Posterior cingulate gyrus (tissue), 11 donors: Measurements from ENCODE around the gene ILF2.
A peak's percentile ranks its signal among the peaks of the same experiment; 100 is the strongest.
"Not testable (repeated sequence)": the region's sequence is repeated elsewhere in the genome, so short reads cannot be mapped to it uniquely, and the experiment has no call there.

Experiments
- DNase-seq, 10 donors: peaks; one replicate each; pipeline versions ENCODE4 v3.0.0 to v3.0.0-alpha.2; 2020 to 2021; ENCODE audit warnings: mixed read lengths in 3 of 10
- intact Hi-C: fragments of 100-400 bp; cut with DNase I; formaldehyde crosslinking; loops from one replicate; pipeline ENCODE4 v1.15.1; 2023

ILF2 gene

DNA sequence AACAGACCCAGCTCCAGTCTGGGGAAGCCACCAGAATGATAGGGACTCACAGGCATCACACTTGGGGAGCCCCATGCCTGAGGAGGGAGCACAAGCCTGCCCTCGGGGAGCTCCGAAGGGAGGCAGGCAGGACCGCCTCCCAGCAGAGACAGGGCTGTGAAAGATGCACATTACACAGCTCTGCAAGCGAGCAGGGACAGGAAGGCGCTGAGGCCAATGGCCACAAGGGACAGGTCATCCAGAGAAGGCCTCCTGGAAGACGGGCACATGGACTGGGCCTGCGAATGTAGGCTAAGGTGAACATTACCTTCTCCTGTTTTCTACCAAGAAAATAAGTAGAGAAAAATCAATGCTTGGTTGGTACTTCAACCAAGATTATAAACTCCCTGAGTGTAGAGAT lies 11.9 kb upstream of the ILF2 start:
- DNase-seq = peak in 3 of 10 donors; percentile 21 to 55 (median 44)
- intact Hi-C loops = no loop called here

DNA sequence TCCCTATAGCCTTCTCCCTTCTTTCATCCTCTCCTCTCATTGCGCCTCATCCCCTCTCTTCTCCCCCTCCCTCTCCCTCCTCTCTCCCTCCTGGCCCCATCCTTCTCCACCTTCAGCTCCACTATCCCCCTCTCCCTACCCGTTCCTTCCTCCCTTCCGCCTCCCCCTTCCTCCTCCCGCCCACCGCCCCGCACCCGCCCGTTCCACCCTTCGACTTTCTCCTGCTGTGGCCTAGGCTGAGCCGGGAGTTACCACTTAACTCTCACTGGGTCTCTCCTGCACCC lies 9.3 kb upstream of the ILF2 start:
- intact Hi-C loops = no loop called here
- DNase-seq = peak in 1 of 10 donors; percentile 5

DNA sequence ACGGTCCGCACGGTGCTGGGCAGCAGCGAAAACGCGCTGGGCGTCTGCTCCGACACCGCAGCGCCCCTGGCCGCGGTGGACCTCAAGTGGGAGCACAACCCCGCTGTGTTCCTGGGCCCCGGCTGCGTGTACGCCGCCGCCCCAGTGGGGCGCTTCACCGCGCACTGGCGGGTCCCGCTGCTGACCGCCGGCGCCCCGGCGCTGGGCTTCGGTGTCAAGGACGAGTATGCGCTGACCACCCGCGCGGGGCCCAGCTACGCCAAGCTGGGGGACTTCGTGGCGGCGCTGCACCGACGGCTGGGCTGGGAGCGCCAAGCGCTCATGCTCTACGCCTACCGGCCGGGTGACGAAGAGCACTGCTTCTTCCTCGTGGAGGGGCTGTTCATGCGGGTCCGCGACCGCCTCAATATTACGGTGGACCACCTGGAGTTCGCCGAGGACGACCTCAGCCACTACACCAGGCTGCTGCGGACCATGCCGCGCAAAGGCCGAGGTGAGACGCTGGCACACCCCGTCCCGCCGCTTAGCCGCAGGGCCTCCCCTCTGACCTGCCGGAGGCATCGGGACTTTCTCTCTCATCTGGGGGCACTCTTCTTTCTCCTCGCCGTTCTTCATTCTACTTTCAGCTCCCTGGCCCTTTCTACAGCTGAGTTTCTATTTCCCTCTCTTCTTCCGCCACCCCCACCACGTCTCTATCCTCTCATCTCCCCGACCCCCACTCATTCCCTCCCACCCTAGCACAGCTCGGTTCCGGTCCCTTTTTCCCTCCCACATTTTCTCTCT lies 8.7 kb upstream of the ILF2 start:
- intact Hi-C loops = loop anchor here (10.0 kb wide), 1 partner anchor 95 kb away; the partner anchor contains the start of gene SLC27A3
- DNase-seq = peak in 3 of 10 donors; percentile 62 to 72 (median 72)

DNA sequence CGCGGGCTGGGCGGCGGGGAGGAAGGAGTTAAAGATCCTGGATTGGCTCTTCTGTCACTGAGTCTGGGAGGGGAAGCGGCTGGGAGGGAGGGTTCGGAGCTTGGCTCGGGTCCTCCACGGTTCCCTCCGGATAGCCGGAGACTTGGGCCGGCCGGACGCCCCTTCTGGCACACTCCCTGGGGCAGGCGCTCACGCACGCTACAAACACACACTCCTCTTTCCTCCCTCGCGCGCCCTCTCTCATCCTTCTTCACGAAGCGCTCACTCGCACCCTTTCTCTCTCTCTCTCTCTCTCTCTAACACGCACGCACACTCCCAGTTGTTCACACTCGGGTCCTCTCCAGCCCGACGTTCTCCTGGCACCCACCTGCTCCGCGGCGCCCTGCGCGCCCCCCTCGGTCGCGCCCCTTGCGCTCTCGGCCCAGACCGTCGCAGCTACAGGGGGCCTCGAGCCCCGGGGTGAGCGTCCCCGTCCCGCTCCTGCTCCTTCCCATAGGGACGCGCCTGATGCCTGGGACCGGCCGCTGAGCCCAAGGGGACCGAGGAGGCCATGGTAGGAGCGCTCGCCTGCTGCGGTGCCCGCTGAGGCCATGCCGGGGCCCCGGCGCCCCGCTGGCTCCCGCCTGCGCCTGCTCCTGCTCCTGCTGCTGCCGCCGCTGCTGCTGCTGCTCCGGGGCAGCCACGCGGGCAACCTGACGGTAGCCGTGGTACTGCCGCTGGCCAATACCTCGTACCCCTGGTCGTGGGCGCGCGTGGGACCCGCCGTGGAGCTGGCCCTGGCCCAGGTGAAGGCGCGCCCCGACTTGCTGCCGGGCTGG lies 7.9 kb upstream of the ILF2 start, which contains the start of gene NPR1:
NPR1 (plus strand) TSS at position 170 of the 818 bp plus-strand sequence; CDS start at position 591, 421 bp downstream.
- intact Hi-C loops = loop anchor here (10.0 kb wide), 1 partner anchor 96 kb away; the partner anchor contains the start of gene SLC27A3
- DNase-seq = peak in 5 of 10 donors; percentile 13 to 85 (median 76)

DNA sequence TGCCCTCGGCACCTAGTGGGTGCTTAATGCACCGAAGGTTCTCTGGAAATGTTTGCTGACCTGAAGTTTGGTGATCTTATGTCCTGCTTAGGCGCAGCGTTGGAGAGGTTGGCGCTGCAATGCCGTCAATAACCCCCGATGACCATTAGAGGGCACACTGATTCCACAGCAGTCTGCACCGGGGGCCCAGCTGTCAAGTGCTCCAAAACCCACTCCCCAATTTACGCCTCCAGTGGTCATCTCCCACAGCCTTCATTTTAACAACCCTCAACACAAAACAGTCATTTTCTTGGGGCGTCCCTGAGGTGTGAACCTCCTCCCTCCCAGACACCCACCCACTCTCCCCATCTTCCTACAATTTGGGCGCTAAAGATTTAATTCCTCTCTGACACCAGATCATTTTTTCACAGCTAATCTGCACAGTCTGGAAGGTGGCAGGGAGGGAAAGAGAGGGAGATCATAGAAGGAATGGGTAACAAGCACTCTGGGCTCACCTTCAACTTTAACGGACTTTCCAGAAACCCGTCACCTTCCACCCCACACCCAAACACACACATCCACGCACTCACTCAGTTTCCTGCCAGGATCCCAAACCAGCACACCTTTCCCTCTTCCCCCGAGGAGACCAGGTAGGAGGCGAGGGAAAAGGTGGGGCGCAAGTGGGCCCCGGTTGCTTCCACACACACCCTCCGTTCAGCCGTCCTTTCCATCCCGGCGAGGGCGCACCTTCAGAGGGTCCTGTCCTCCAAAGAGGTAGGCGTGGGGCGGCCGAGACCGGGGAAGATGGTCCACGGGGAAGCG lies 7.1 kb upstream of the ILF2 start:
- peak in 8 of 10 donors; percentile 37 to 89 (median 46) for DNase-seq
- intact Hi-C loops = loop anchor here (1.0 to 10.0 kb wide), 3 partner anchors 71 to 308 kb away; partner anchors contain the start of genes RAB13 and SLC27A3

DNA sequence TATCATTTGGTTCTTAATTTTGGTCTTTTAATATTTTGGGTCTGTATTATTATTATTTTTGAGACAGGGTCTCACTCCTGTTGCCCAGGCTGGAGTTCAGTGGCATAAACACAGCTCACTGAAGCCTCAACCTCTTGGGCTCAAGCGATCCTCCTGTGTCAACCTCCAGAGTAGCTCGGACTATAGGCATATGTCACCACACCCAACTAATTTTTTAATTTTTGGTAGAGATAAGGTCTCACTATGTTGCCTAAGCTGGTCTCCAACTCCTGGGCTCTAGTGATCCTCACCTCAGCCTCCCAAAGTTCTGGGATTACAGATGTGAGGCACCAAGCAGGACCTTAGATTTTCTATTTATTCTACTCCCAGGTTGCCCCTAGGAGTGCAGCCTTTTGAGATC lies 2.7 kb upstream of the ILF2 start:
- DNase-seq = no peak
- intact Hi-C loops = loop anchor here (10.0 kb wide), 1 partner anchor 101 kb away; the partner anchor contains the start of gene SLC27A3

DNA sequence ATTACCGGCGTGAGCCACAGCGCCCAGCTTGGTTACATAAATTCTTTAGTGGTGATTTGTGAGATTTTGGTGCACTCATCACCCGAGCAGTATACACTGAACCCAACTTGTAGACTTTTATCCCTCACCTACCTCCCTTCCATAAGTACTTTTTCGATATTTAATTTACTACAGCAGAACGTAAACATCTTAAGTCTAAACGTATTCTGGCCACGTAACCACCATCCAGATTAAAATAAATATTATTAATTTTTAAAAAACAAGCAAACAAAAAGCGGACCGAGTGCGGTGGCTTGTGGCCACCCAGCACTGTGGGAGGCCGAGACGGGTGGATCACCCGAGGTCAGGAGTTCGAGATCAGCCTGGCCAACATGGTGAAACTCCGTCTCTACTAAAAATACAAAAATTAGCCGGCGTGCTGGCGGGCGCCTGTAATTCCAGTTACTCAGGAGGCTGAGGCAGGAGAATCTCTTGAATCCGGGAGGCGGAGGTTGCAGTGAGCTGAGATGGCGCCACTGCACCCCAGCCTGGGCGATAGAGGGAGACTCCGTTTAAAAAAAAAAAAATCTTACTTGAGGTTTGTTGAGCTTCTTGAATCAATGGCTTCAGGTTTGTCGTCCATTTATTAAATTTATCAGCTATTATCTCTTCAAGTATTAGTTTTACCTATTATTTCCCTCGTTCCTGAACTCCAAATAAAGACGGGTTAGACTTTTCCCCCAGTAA lies 998 bp upstream of the ILF2 start:
- peak in 5 of 10 donors; percentile 25 to 86 (median 40) for DNase-seq
- intact Hi-C loops = loop anchor here (2.0 to 10.0 kb wide), 2 partner anchors 99 to 103 kb away; partner anchors contain the start of gene SLC27A3

DNA sequence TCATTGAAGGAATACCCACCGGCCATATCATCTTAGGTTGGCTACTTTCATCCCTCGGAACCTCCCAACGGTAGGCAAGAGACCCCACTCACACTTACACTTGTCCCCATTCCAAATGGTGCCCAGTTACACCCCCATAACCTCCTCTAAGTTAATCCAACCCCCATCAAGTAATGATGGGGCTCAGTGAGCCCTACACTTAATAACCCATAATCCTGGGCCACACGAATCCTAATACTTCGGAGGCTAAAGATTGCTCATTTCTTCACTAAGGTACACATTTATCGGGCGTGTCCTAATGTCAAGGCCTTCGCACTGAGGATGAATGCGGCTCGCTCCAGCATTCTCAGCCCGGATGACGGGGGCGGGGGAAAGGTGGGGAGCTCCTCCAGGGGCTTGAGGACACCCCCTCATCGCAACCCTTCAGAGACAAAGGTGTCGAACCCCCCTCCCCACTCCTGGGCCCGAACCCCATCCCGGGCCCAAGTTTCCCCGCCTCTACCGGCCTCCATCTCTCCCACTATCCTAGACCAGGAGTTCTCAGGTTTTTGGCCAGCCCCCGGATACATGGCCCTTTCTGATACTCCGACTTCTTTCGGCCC lies 435 bp downstream of the ILF2 start:
- DNase-seq = peak in 3 of 10 donors; percentile 17 to 74 (median 63)
- intact Hi-C loops = loop anchor here (2.0 to 10.0 kb wide), 2 partner anchors 98 to 104 kb away; partner anchors contain the start of gene SLC27A3

DNA sequence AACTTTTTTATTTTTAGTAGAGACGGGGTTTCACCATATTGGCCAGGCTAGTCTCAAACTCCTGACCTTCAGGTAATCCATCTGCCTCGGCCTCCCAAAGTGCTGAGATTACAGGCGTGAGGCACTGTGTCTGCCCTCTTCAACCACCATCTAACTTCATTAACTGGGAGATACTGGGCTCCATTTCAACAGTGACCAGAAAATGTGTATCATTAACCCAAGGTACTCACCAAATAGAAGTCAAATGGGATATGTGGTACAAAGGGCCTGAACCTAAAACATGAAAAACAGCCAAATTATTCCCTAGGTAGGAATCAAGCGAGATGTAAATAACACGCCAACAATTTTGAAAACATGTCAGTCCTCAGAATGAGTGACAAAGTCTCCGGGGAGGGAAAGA lies 1.2 kb downstream of the ILF2 start:
- intact Hi-C loops = loop anchor here (2.0 to 10.0 kb wide), 2 partner anchors 97 to 105 kb away; partner anchors contain the start of gene SLC27A3
- DNase-seq = peak in 2 of 10 donors; percentile 7

DNA sequence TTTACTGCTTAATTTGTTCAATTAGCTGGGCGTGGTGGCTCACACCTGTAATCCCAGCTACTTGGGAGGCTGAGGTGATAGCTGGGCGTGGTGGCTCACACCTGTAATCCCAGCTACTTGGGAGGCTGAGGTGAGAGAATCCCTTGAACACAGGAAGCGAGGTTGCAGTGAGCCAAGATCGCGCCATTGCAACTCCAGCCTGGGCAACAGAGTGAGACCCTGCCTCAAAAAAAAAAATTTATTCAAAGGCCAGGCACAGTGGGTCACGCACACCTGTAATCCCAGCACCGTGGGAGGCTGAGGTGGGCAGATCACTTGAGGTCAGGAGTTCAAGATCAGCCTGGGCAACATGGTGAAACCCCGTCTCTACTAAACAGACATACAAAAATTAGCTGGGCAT lies 2.1 kb downstream of the ILF2 start:
- DNase-seq = peak in 2 of 10 donors; percentile 26 to 28
- intact Hi-C loops = not testable (repeated sequence)

DNA sequence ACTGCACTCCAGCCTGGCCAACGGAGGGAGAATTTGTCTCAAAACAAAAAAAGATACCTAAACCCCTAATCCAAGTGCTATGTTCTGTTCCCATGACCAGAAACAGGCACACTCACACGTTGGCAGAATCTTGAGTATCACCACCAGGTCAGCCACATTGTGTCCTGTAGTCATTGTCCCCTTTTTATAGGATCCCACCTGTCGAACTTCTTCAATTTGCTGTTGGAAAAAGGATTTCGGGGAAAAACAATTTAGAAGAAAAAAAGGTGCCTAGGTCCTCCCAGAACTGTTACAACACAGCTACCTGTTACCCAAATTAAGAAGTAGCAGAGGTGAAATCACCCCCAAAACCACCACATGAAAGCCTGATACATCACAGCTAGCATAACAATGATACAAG lies 3.4 kb downstream of the ILF2 start:
- intact Hi-C loops = no loop called here
- DNase-seq = peak in 1 of 10 donors; percentile 9

DNA sequence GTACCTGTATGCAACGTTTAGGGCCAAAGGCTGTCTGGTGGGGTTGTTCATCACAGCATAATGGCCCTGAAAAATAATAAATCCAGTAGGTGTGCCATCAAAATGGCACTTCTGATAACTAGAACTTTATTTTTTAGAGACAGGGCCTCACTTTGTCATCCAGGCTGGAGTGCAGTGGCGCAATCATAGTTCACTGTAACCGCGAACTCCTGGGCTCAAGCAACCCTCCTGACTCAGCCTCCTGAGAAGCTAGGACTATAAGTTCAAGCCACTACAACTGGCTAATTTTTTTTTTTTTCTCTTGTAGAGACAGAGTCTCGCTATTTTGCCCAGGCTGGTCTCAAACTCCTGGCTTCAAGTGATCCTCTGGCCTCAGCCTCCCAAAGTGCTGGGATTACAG lies 7.6 kb downstream of the ILF2 start:
- DNase-seq = peak in 2 of 10 donors; percentile 5 to 7
- intact Hi-C loops = no loop called here

DNA sequence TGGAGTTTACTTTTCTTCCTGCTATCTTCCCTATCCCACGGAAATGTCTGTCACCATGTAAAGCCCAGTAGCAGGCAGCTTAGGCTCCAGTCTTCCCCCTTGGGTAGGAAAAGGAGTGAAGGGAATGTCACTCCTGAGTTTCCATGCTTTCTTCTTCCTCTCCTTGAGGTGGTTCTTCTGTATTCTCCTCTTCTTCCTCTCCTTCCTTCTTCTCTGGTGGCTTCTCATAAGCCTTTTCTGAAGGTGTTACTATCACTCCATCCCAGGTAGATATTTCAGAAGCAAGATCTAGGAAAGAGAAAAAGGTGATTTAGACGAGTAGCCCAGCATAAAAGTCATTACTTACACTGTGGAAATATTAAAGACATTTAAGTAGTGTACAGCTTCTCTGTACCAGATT lies 8.5 kb downstream of the ILF2 start:
- intact Hi-C loops = no loop called here

DNA sequence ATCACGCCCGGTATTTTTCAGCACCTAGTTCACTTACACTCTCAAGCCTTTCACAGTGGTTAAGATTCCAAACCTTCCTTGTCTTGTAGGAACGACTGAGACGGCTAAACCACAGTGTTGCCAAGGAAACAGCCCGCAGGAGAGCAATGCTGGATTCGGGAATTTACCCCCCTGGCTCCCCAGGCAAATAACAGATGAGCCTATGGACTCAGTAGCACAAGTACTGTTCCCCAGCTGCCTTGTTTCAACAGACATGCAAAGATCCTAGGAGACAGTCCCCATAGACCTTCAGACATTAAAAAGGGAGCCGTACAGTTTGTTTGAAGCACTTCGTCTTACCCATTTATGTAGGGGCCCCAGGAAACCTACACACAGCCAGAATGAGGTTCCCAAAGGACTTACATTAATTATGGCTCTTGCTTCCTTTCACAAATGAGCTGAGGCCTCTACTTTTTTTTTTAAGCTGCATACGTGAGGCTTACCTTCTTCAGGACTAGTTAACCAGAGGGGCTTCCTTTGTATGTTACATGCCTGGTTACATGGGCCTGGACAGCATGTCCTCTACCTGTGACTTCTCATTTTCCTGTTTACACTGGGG lies 9.6 kb downstream of the ILF2 start:
- intact Hi-C loops = no loop called here
- DNase-seq = no peak

More for the DNA sequence above, 8.5 kb downstream of the ILF2 start:
- no peak for DNase-seq

DNA sequence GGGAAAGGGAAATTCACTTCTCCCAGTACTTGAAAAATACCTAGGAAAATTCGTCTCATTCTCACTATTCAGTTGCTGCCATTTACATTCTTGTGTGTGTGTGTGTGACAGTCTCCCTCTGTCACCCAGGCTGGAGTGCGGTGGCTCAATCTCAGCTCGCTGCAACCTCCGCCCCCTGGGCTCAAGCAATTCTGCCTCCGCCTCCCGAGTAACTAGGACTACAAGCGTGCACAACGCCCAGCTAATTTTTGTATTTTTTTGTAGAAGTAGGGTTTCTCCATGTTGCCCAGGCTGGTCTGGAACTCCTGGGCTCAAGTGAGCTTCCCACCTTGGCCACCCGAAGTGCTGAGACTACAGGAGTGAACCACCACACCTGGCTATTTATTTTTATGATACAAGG lies 11.1 kb downstream of the ILF2 start:
- intact Hi-C loops = loop anchor here (2.0 to 10.0 kb wide), 2 partner anchors 87 to 145 kb away; no protein-coding TSS in a partner anchor
- DNase-seq = no peak

DNA sequence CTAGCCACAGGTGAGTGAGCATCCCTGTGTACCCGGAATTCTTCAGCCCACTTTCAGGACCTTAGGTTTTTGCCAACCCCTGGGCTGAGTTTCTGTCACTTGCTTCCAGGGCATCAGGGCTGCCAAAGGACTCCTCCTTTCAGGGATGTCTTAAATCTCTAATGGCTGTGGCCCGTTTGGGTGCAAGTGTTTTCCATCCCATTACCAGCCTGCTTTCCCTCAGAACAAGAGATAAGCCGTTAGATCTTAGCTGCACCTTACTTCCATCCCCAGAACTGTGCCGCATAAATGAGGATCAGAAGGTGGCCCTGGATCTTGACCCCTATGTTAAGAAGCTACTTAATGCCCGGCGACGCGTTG lies 11.6 kb downstream of the ILF2 start:
- no peak for DNase-seq
- intact Hi-C loops = loop anchor here (2.0 to 10.0 kb wide), 2 partner anchors 86 to 144 kb away; no protein-coding TSS in a partner anchor

DNA sequence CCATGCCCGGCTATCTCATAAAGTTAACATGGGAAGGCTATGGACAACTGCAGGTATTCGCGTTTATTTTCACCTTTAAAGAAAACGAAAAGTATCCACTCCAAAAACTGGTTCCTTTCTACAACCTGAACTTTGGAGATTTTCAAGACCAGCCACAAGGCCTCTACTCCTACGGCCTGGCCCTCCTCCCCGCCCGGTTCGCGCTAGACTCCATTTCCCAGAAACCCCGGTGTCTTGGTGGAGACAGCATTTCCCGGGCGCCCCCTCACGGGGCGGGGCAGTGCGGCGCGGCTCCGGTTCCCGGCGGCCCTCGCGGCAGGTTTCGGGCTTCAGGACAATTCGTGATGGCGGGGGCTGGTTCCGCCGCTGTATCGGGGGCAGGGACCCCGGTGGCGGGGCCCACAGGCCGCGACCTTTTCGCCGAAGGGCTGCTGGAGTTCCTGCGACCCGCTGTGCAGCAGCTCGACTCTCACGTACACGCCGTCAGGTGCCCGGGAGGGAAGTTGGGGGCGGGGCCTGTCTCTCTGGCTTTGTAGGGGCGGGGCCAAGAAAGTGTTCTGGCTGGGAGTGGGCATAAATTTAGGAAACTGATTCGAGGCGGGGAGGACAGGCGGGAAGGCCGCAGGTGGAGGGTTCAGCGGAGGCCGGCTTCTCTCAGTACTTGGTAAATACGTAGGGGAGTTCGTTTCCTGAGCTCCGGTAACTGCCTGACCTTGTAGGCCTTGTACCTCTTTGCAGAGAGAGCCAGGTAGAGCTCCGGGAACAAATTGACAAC lies 12.2 kb downstream of the ILF2 start, which contains the start of gene SNAPIN:
SNAPIN (plus strand) TSS at position 304 of the 775 bp plus-strand sequence; CDS start at position 345, 41 bp downstream.
- intact Hi-C loops = loop anchor here (2.0 to 10.0 kb wide), 2 partner anchors 86 to 144 kb away; no protein-coding TSS in a partner anchor
- peak; percentile 84 to 99 (median 90) for DNase-seq
